ENCODE measurements around the gene HIF3A.

DNA sequence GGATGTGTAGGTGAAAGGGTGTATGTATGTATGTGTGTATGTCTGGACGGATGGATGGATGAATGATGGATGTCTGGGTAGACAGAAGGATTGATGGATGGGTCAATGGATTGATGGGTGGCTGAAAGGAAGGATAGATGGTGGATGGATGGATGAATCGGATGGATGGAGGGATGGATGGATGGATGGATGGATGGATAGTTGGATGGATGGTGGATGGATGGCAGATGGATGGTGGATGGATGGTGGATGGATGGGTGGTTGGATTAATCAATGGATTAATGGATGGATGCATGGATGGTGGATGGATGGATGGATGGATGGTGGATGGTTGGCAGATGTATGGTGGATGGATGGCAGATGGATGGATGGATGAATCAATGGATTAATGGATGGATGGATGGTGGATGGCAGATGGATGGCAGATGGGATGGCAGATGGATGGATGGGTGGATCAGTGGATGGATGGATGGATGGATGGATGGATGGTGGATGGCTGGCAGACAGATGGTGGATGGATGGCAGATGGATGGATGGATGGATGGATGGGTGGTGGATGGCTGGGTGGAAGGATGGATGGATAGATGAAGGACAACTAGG is 33.6 kb downstream of the HIF3A start:
- TF ChIP-seq TAF1 (IDR thresholded peaks at IDR 0.05; ENCODE audit: borderline replicate concordance, insufficient read depth, low read length) (no peak), POLR2AphosphoS5 (IDR thresholded peaks at IDR 0.05; ENCODE audit: low read depth, low read length) (no peak)
